HG03095 (cell line): ENCODE data around the gene COPG1.

ENCODE experiments used
- ATAC-seq: cut with Tn5 transposase; IDR thresholded peaks from one replicate; pipeline ENCODE4 v1.9.1; 2021; ENCODE audit warnings: moderate library complexity; ENCODE audit not compliant: unreplicated experiment

The COPG1 gene

GRCh38 chr3:129278439-129278965 is 29.1 kb downstream of the COPG1 start, which contains the start of gene HMCES:
Gene HMCES (plus strand): TSS chr3:129278870. CDS start chr3:129279733, 863 bp downstream.
- peak; percentile 46 for ATAC-seq

DNA sequence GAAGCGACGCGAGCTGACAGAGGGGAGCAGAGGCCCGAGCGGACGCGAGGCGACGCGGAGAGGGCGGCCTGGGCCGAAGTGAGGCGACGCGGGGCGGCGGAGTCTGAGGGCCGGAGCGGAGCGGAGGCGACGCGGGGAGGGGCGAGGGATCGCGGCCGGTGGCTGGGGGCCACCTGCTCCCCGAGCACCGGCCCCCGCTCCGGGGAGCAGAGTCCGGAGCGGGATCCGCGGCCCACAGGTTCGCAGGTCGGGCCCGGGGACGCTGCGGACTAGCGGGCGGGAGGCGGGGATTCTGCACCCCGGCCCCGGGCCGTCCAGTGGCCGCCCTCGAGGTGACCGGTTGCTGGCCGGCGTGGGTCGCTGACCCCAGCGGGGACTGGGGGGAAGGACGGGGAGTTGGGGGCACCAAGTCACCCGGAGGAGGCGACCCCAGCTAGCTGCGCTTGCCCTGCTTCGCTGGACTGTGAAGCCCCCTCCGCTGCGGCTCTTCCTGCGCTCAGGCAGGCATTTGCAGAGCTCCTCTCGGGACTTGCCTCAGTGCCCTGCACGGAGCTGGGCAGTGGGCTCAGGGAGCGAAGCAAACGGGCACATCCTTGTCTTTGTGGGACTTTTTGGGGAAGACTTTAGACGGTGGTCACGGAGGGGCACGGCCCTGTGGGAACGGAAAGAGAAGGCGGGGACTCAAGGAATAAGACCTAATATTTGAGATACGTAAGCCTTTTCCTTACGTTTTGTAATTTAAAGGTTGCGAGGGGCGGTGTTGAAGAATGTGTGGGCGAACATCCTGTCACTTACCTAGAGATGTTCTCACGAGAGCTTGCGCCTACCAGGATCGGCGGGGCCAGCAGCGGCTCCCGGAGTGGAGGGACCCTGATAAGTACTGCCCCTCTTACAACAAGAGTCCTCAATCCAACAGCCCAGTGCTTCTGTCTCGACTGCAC is 29.8 kb downstream of the COPG1 start:
- no peak for ATAC-seq

DNA sequence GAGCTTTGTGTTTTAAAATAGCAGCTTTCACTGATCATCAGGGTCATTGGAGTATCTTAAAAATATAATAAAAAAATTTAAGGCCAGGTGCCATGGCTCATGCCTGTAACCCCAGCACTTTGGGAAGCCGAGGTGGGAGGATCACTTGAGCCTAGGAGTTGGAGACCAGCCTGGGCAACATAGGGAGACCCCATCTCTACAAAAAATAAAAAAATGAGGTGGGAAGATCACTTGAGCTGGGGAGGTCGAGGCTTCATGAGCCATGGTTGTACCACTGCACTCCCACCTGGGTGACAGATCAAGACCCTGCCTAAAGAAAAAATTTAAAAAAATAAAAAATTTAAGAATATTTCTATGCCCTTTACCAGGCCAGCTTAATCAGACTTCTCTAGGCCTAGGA is 30.8 kb downstream of the COPG1 start:
- ATAC-seq = no peak

DNA sequence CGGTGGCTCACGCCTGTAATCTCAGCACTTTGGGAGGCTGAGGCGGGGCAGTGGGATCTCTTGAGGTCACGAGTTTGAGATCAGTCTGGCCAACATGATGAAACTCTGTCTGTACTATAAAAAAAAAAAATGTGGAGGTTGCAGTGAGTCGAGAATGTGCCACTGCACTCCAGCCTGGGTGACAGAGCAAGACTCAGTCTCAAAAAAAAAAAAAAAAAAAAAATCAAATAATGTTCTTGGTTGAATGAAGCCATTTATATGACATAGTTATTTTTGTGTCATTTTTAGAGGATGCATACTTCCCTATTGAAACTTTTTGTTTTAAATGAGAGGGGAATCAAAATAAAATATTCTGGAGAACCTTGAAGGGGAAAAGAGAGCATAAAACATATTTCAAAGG is 32.3 kb downstream of the COPG1 start:
- ATAC-seq = no peak

- peak; percentile 65 for ATAC-seq
Measured at GRCh38 chr3:129282727-129283327, 33.4 kb downstream of the COPG1 start.

- ATAC-seq = no peak
Measured at GRCh38 chr3:129286081-129286480, 36.7 kb downstream of the COPG1 start.

- ATAC-seq = no peak
Measured at GRCh38 chr3:129288446-129288845, 39.0 kb downstream of the COPG1 start.

GRCh38 chr3:129289201-129289921 is 40.0 kb downstream of the COPG1 start:
- no peak for ATAC-seq

- no peak for ATAC-seq
Measured at GRCh38 chr3:129291236-129291886, 42.0 kb downstream of the COPG1 start.

GRCh38 chr3:129295286-129295685 is 45.9 kb downstream of the COPG1 start:
- no peak for ATAC-seq

- no peak for ATAC-seq
Measured at GRCh38 chr3:129304146-129304961, 54.9 kb downstream of the COPG1 start.

DNA sequence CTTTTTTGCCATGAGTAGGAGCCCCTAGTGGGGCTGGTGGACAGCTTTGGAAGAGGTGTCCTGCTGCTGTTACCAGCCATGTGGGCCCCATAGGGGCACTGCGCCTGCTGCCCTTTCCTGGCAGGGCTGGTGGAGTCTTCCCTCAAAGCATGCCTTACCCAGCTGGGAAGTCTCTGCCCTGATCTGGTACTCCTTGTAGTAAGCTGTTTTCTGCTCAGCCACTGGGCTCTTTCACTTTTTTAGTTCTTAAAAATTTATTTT is 55.5 kb downstream of the COPG1 start:
- no peak for ATAC-seq

DNA sequence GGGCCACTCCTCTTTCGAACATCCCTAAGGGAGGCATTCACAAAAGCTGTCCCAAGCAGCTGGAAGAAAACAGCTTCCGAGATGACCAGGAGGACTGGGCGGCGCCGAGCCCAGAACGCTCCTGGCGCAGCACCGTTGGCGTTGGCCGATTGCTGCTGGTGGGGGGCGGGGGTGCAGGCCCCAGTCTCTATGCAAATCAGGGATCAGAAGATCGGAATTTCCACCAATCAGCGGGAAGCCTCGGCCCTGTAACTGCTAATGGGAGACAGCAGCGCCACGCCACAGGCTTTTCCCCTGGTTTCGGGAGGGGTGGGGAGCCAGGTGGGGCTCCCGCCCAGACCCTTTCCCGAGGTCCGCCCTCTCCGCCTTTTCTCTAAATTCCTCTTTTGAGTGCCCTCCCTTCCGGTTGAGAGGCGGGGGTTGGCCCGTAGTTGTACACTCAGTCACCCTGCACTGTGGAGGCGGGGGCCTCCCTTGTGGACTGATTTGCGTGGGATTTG is 56.2 kb downstream of the COPG1 start:
- no peak for ATAC-seq

- no peak for ATAC-seq
Measured at GRCh38 chr3:129308636-129309035, 59.2 kb downstream of the COPG1 start.

- peak; percentile 42 for ATAC-seq
Measured at GRCh38 chr3:129310111-129311011, 61.0 kb downstream of the COPG1 start.

GRCh38 chr3:129311054-129311902 is 61.9 kb downstream of the COPG1 start:
- no peak for ATAC-seq

DNA sequence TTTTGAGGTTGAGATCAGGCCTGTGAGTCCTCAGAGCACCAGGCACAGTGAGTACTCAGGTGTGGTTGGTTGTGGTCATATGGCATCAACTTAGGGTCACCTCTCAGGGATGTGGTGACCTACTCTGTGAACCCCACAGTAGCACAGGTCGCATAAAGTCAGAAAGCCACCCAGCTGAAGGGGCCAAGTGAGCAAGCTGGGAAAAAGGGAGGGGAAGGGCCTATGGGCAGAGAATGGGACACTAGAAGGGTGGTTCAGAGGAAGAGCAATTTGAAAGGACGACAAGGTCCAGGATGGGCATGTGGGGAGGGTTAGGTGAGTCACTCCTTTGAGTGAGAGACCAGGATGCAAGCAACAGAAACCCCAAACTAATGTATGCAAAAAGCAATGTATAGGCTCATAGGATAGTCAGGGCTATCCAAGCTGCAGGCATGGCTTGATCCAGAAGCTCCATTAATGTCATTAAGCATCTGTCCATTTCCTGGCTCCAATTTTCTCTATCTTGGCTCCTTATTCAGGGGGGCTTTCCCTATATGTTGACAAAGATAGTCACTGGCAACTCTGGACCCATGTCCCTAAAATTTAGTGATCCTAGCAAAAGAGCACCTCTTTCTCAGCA is 62.7 kb downstream of the COPG1 start:
- no peak for ATAC-seq
